ENCODE data around the gene DHRS13. TPM values are rescaled to one million over a fixed set of nuclear protein-coding genes. Genes with fewer than 3 reads are reported as not detected.

DHRS13 gene
- polyA plus RNA-seq, 1 donor from 2014 or later: 91.1 TPM

GRCh38 chr17:28949185-28950016, 46.5 kb upstream of the DHRS13 start:
- H3F3A ChIP-seq (ENCODE audit: insufficient read depth, low read length, poor library complexity, severe bottlenecking): peaks cover 2% of the 10 kb centered on the region
- H3K9ac ChIP-seq (ENCODE audit: low read length): peak overlapping the region; percentile 99
- no peaks in the 10 kb centered on the region for H3K9me2 ChIP-seq (ENCODE audit: insufficient read depth, low read length)
- peak overlapping the region; percentile 66 for H3K4me2 ChIP-seq (ENCODE audit: low read length)
- H3K79me2 ChIP-seq (replicated peaks; ENCODE audit: insufficient read depth, low read length): peaks cover 63% of the 10 kb centered on the region
- H3K9me3 ChIP-seq (ENCODE audit: low read length): no peaks in the 10 kb centered on the region
- H3K27ac ChIP-seq (ENCODE audit: low read length): peak overlapping the region; percentile 98
- peak overlapping the region; percentile 96 for H3K4me3 ChIP-seq (ENCODE audit: low read length)
- H4K20me1 ChIP-seq (ENCODE audit: insufficient read depth): peaks cover 15% of the 10 kb centered on the region
- TF ChIP-seq TAF1 (IDR thresholded peaks at IDR 0.05; ENCODE audit: low read depth): peak; percentile 4
- TF ChIP-seq, protein P1, sequence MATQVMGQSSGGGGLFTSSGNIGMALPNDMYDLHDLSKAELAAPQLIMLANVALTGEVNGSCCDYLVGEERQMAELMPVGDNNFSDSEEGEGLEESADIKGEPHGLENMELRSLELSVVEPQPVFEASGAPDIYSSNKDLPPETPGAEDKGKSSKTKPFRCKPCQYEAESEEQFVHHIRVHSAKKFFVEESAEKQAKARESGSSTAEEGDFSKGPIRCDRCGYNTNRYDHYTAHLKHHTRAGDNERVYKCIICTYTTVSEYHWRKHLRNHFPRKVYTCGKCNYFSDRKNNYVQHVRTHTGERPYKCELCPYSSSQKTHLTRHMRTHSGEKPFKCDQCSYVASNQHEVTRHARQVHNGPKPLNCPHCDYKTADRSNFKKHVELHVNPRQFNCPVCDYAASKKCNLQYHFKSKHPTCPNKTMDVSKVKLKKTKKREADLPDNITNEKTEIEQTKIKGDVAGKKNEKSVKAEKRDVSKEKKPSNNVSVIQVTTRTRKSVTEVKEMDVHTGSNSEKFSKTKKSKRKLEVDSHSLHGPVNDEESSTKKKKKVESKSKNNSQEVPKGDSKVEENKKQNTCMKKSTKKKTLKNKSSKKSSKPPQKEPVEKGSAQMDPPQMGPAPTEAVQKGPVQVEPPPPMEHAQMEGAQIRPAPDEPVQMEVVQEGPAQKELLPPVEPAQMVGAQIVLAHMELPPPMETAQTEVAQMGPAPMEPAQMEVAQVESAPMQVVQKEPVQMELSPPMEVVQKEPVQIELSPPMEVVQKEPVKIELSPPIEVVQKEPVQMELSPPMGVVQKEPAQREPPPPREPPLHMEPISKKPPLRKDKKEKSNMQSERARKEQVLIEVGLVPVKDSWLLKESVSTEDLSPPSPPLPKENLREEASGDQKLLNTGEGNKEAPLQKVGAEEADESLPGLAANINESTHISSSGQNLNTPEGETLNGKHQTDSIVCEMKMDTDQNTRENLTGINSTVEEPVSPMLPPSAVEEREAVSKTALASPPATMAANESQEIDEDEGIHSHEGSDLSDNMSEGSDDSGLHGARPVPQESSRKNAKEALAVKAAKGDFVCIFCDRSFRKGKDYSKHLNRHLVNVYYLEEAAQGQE (IDR thresholded peaks at IDR 0.05; ENCODE audit: borderline replicate concordance): peak; percentile 19
- TF ChIP-seq MXI1 (conservative IDR thresholded peaks at IDR 0.05; ENCODE audit: poor library complexity, severe bottlenecking): no peak
- TF ChIP-seq EP300 (conservative IDR thresholded peaks at IDR 0.05; ENCODE audit: poor library complexity, severe bottlenecking): no peak
- TF ChIP-seq POLR2AphosphoS5 (IDR thresholded peaks at IDR 0.05): peak; percentile 33
- H3K27me3 ChIP-seq (ENCODE audit: insufficient read depth, low read depth, low read length): no peaks in the 10 kb centered on the region
- H2AFZ ChIP-seq (ENCODE audit: low read depth, low read length): peak overlapping the region; percentile 32
- H3K36me3 ChIP-seq (ENCODE audit: insufficient read depth, low read length): no peaks in the 10 kb centered on the region

DNA sequence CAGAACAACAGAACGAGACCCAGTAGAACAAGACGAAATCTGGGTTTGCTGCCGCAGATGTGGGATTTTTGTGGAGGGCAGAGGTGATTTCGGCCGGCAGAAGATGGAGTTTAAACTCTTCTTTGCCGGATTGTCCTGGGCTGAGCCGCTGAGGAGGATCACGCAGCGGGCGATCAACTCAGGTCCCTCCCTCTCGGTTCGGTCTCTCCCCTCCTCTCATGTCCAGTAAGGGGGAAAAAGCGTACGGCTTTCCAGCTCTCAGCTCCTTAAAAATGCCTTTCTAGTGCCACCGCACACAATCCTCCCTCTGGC, 46.0 kb upstream of the DHRS13 start:
- no peaks in the 10 kb centered on the region for H3K36me3 ChIP-seq (ENCODE audit: insufficient read depth, low read length)
- H4K20me1 ChIP-seq (ENCODE audit: insufficient read depth): peaks cover 15% of the 10 kb centered on the region
- H3F3A ChIP-seq (ENCODE audit: insufficient read depth, low read length, poor library complexity, severe bottlenecking): peaks cover 2% of the 10 kb centered on the region
- H3K9me2 ChIP-seq (ENCODE audit: insufficient read depth, low read length): no peaks in the 10 kb centered on the region
- peak overlapping the region; percentile 66 for H3K4me2 ChIP-seq (ENCODE audit: low read length)
- peak overlapping the region; percentile 99 for H3K9ac ChIP-seq (ENCODE audit: low read length)
- H3K79me2 ChIP-seq (replicated peaks; ENCODE audit: insufficient read depth, low read length): peaks cover 69% of the 10 kb centered on the region
- H2AFZ ChIP-seq (ENCODE audit: low read depth, low read length): peak overlapping the region; percentile 32
- H3K27ac ChIP-seq (ENCODE audit: low read length): peak overlapping the region; percentile 98
- H3K4me3 ChIP-seq (ENCODE audit: low read length): peak overlapping the region; percentile 96
- TF ChIP-seq TAF1 (IDR thresholded peaks at IDR 0.05; ENCODE audit: low read depth) (peak; percentile 13), SMC3 (conservative IDR thresholded peaks at IDR 0.05; ENCODE audit: poor library complexity) (peak; percentile 27), MXI1 (conservative IDR thresholded peaks at IDR 0.05; ENCODE audit: poor library complexity, severe bottlenecking) (peak; percentile 42)
- TF ChIP-seq, protein P2, sequence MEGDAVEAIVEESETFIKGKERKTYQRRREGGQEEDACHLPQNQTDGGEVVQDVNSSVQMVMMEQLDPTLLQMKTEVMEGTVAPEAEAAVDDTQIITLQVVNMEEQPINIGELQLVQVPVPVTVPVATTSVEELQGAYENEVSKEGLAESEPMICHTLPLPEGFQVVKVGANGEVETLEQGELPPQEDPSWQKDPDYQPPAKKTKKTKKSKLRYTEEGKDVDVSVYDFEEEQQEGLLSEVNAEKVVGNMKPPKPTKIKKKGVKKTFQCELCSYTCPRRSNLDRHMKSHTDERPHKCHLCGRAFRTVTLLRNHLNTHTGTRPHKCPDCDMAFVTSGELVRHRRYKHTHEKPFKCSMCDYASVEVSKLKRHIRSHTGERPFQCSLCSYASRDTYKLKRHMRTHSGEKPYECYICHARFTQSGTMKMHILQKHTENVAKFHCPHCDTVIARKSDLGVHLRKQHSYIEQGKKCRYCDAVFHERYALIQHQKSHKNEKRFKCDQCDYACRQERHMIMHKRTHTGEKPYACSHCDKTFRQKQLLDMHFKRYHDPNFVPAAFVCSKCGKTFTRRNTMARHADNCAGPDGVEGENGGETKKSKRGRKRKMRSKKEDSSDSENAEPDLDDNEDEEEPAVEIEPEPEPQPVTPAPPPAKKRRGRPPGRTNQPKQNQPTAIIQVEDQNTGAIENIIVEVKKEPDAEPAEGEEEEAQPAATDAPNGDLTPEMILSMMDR (IDR thresholded peaks at IDR 0.05; ENCODE audit: poor library complexity, severe bottlenecking): no peak
- H3K27me3 ChIP-seq (ENCODE audit: insufficient read depth, low read depth, low read length): no peaks in the 10 kb centered on the region
- H3K9me3 ChIP-seq (ENCODE audit: low read length): no peaks in the 10 kb centered on the region

DNA sequence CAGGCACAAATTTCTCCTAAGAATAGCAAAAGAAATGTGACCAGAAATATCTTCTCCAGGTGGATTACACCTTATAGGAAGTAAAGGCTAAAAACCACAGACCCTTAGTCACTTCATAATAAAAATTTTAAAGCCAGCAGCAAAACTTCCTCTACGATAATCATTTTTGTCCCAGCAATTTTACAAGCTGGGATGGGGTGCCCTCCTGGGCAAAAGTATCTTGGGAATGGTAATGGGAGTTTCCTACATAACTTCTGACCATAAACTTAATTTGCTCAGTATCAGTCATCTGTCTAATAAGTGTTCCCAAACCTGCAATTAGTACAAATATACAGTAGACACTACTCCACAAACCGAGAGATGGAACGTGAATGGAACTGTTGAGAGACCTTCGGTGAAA, 45.5 kb upstream of the DHRS13 start:
- Histone ChIP-seq H3K27ac (ENCODE audit: low read length) (peak overlapping the region; percentile 98), H3F3A (ENCODE audit: insufficient read depth, low read length, poor library complexity, severe bottlenecking) (peaks cover 2% of the 10 kb centered on the region), H3K9me3 (ENCODE audit: low read length) (no peaks in the 10 kb centered on the region), H3K4me2 (ENCODE audit: low read length) (peak overlapping the region; percentile 66), H4K20me1 (ENCODE audit: insufficient read depth) (peaks cover 15% of the 10 kb centered on the region), H3K9ac (ENCODE audit: low read length) (peak overlapping the region; percentile 99), H3K36me3 (ENCODE audit: insufficient read depth, low read length) (no peaks in the 10 kb centered on the region), H3K79me2 (replicated peaks; ENCODE audit: insufficient read depth, low read length) (peaks cover 74% of the 10 kb centered on the region), H2AFZ (ENCODE audit: low read depth, low read length) (no peak overlapping the region), H3K27me3 (ENCODE audit: insufficient read depth, low read depth, low read length) (no peaks in the 10 kb centered on the region), H3K9me2 (ENCODE audit: insufficient read depth, low read length) (no peaks in the 10 kb centered on the region), H3K4me3 (ENCODE audit: low read length) (peak overlapping the region; percentile 96)
- TF ChIP-seq SMC3 (conservative IDR thresholded peaks at IDR 0.05; ENCODE audit: poor library complexity) (no peak), EZH2 (IDR thresholded peaks at IDR 0.05; ENCODE audit: borderline replicate concordance, insufficient read depth, low read length, poor library complexity, severe bottlenecking) (no peak), POLR2AphosphoS5 (IDR thresholded peaks at IDR 0.05) (no peak), MXI1 (conservative IDR thresholded peaks at IDR 0.05; ENCODE audit: poor library complexity, severe bottlenecking) (no peak), EP300 (conservative IDR thresholded peaks at IDR 0.05; ENCODE audit: poor library complexity, severe bottlenecking) (no peak), TAF1 (IDR thresholded peaks at IDR 0.05; ENCODE audit: low read depth) (no peak)
- TF ChIP-seq, protein P2 (IDR thresholded peaks at IDR 0.05; ENCODE audit: poor library complexity, severe bottlenecking): no peak
- TF ChIP-seq, protein P1 (IDR thresholded peaks at IDR 0.05; ENCODE audit: borderline replicate concordance): no peak
